ENCODE measurements around the gene SPDYE4.
"Not testable (repeated sequence)": the region's sequence is repeated elsewhere in the genome, so short reads cannot be mapped to it uniquely, and the experiment has no call there.

The SPDYE4 gene
- total RNA-seq: 0 to 0.24 (median 0.05) reads per million in 18 experiments

- DNase-seq: no peak
Observed at GRCh38 chr17:8758137-8758596, at the start of gene SPDYE4. SPDYE4 (minus strand) TSS chr17:8758546; CDS start chr17:8758382, 164 bp downstream.

GRCh38 chr17:8806926-8807550 is 48.7 kb upstream of the SPDYE4 start:
- peak; percentile 79 to 83 for DNase-seq

GRCh38 chr17:8806253-8806925 is 48.0 kb upstream of the SPDYE4 start:
- no peak for DNase-seq

GRCh38 chr17:8805396-8805795 is 47.0 kb upstream of the SPDYE4 start:
- not testable (repeated sequence) for DNase-seq

- no peak for DNase-seq
Observed at GRCh38 chr17:8803531-8804420, 45.4 kb upstream of the SPDYE4 start.

GRCh38 chr17:8801135-8801840 is 42.9 kb upstream of the SPDYE4 start:
- no peak for DNase-seq

- no peak for DNase-seq
Observed at GRCh38 chr17:8800656-8801055, 42.3 kb upstream of the SPDYE4 start.

GRCh38 chr17:8799570-8800212 is 41.3 kb upstream of the SPDYE4 start:
- no peak for DNase-seq

GRCh38 chr17:8798846-8799569 is 40.7 kb upstream of the SPDYE4 start, which contains the start of gene MFSD6L:
MFSD6L (minus strand) TSS chr17:8799365; CDS start chr17:8799120, 245 bp downstream.
- DNase-seq: no peak

GRCh38 chr17:8798176-8798845 is 40.0 kb upstream of the SPDYE4 start:
- DNase-seq: no peak

GRCh38 chr17:8797621-8798175 is 39.4 kb upstream of the SPDYE4 start:
- no peak for DNase-seq

GRCh38 chr17:8794636-8795035 is 36.3 kb upstream of the SPDYE4 start:
- DNase-seq: peak; percentile 6 to 46

- peak; percentile 33 to 60 for DNase-seq
Observed at GRCh38 chr17:8793649-8794048, 35.3 kb upstream of the SPDYE4 start.

- DNase-seq: no peak
Observed at GRCh38 chr17:8792646-8793045, 34.3 kb upstream of the SPDYE4 start.

- peak; percentile 35 to 60 for DNase-seq
Observed at GRCh38 chr17:8791910-8792270, 33.5 kb upstream of the SPDYE4 start.

- DNase-seq: no peak
Observed at GRCh38 chr17:8791248-8791909, 33.0 kb upstream of the SPDYE4 start.

- DNase-seq: no peak
Observed at GRCh38 chr17:8789743-8790142, 31.4 kb upstream of the SPDYE4 start.

- no peak for DNase-seq
Observed at GRCh38 chr17:8788998-8789397, 30.7 kb upstream of the SPDYE4 start.

- peak; percentile 72 to 74 for DNase-seq
Observed at GRCh38 chr17:8785547-8786413, 27.4 kb upstream of the SPDYE4 start.
